B cell (primary cell): ENCODE measurements around the gene MAML2. TPM values are rescaled to one million over a fixed set of nuclear protein-coding genes. Genes with fewer than 3 reads are reported as not detected.

Experiments used
- ATAC-seq: fragments of 200-7000 bp; cut with Tn5 transposase; one replicate; pipeline ENCODE4 v1.10.0; 2021; ENCODE audit warnings: low read depth, mild to moderate bottlenecking, moderate number of reproducible peaks, moderate library complexity
- CTCF ChIA-PET: fragments of 350-600 bp; sonication (Branson Sonifier 250); formaldehyde crosslinking; loops from one replicate; lab custom pipeline; 2021; ENCODE audit warnings: antibody characterized with exemption, inconsistent platforms; lab: Charles Lee
- POLR2A ChIA-PET: fragments of 350-600 bp; sonication (Branson Sonifier 250); formaldehyde crosslinking; loops from one replicate; lab custom pipeline; 2021; ENCODE audit warnings: antibody characterized with exemption; lab: Charles Lee
- DNase-seq: peaks from one replicate; pipeline ENCODE4 v3.0.0; 2013
- H2AFZ ChIP-seq: 2 replicates; pipeline ENCODE4 v1.6.1; 2012; ENCODE audit warnings: mild to moderate bottlenecking, low read depth, low read length; ENCODE audit not compliant: insufficient read depth, poor library complexity, severe bottlenecking
- H3K27ac ChIP-seq, 2 donors: 1 replicate in 1 of 2; 2 replicates in 1 of 2; pipeline ENCODE4 v1.5.1; 2012 to 2013; ENCODE audit warnings: low read length in 2 of 2, mild to moderate bottlenecking in 2 of 2, moderate library complexity in 1 of 2
- H3K27me3 ChIP-seq, 4 experiments: fragments of 200-600 bp in 1 of 4; sonication (generic) in 1 of 4; replicated peaks in 1 of 4; 1 replicate in 2 of 4; 2 replicates in 2 of 4; pipeline versions ENCODE4 v1.6.1 to v1.7.0; 2013 to 2016; ENCODE audit warnings: low read length in 3 of 4, mild to moderate bottlenecking in 2 of 4, mixed read lengths in 1 of 4, moderate library complexity in 1 of 4; ENCODE audit not compliant: insufficient read depth in 4 of 4, control insufficient read depth in 3 of 4; ENCODE audit errors: control extremely low read depth in 1 of 4
- H3K36me3 ChIP-seq, 2 experiments: replicated peaks in 1 of 2; 1 replicate in 1 of 2; 2 replicates in 1 of 2; pipeline versions ENCODE4 v1.6.1 to v1.7.1; 2013; ENCODE audit warnings: low read length in 1 of 2; ENCODE audit not compliant: insufficient read depth in 2 of 2, control insufficient read depth in 1 of 2; ENCODE audit errors: control extremely low read depth in 1 of 2, extremely low read depth in 1 of 2
- H3K4me1 ChIP-seq, 2 donors: fragments of 200-600 bp in 1 of 2; sonication (generic) in 1 of 2; 1 replicate in 1 of 2; 2 replicates in 1 of 2; pipeline versions ENCODE4 v1.5.1 to v1.6.1; 2013 to 2017; ENCODE audit warnings: low read length in 2 of 2; ENCODE audit not compliant: control insufficient read depth in 2 of 2, insufficient read depth in 2 of 2
- H3K4me2 ChIP-seq: replicated peaks from 2 replicates; pipeline ENCODE3; 2012; ENCODE audit warnings: mild to moderate bottlenecking, low read depth, low read length; ENCODE audit not compliant: poor library complexity, severe bottlenecking
- H3K4me3 ChIP-seq, 5 experiments: fragments of 200-600 bp in 1 of 5; sonication (generic) in 1 of 5; 1 replicate in 3 of 5; 2 replicates in 2 of 5; pipeline versions ENCODE4 v1.5.1 to v1.7.0; 2011 to 2016; ENCODE audit warnings: low read length in 4 of 5, mild to moderate bottlenecking in 4 of 5, low read depth in 2 of 5, control low read depth in 1 of 5, moderate library complexity in 1 of 5; ENCODE audit not compliant: insufficient read depth in 1 of 5; ENCODE audit errors: control extremely low read depth in 1 of 5, extremely low read depth in 1 of 5
- H3K79me2 ChIP-seq: fragments of 200-600 bp; sonication (generic); one replicate; pipeline ENCODE4 v1.6.0; 2016; ENCODE audit warnings: low read length; ENCODE audit not compliant: control insufficient read depth, insufficient read depth
- H3K9ac ChIP-seq: fragments of 200-600 bp; sonication (generic); 2 replicates; pipeline ENCODE4 v1.6.1; 2017; ENCODE audit warnings: mild to moderate bottlenecking, low read length, moderate library complexity
- H3K9me3 ChIP-seq, 3 donors: one replicate each; pipeline versions ENCODE4 v1.6.1 to v1.7.1; 2013; ENCODE audit warnings: low read length in 2 of 3; ENCODE audit not compliant: control insufficient read depth in 2 of 3, insufficient read depth in 1 of 3; ENCODE audit errors: control extremely low read depth in 1 of 3
- H4K20me1 ChIP-seq: 2 replicates; pipeline ENCODE4 v1.6.0; 2012; ENCODE audit warnings: mild to moderate bottlenecking, low read length; ENCODE audit not compliant: insufficient read depth, control insufficient read depth, poor library complexity, severe bottlenecking
- H3K27ac Mint-ChIP-seq: one replicate; pipeline ENCODE4 v1.8.0; 2021; ENCODE audit warnings: mixed read lengths
- H3K27me3 Mint-ChIP-seq: one replicate; pipeline ENCODE4 v1.8.0; 2021; ENCODE audit warnings: mixed read lengths
- H3K4me1 Mint-ChIP-seq: one replicate; pipeline ENCODE4 v1.8.0; 2021; ENCODE audit warnings: mixed read lengths
- H3K4me3 Mint-ChIP-seq: one replicate; pipeline ENCODE4 v1.8.0; 2021; ENCODE audit warnings: mixed read lengths
- H3K9me3 Mint-ChIP-seq: one replicate; pipeline ENCODE4 v1.8.0; 2022; ENCODE audit warnings: mixed read lengths; ENCODE audit not compliant: insufficient read depth
- EZH2 ChIP-seq: IDR thresholded peaks from 2 replicates; pipeline ENCODE4 v1.6.1; 2012; ENCODE audit warnings: borderline replicate concordance, low read depth, mild to moderate bottlenecking, moderate library complexity, low read length; ENCODE audit not compliant: insufficient read depth, poor library complexity, severe bottlenecking
- WGBS: methylation state at CpG from one replicate; pipeline ENCODE4 v1.1.5; 2013; ENCODE audit warnings: missing lambda C conversion rate; ENCODE audit not compliant: insufficient coverage; 5-methylcytosine and 5-hydroxymethylcytosine counted together
- intact Hi-C: fragments of 100-400 bp; cut with micrococcal nuclease; formaldehyde crosslinking; loops from one replicate; pipeline ENCODE4 v1.10.0; 2022
- polyA plus RNA-seq: library from polyadenylated mRNA; depleted of rRNA; stranded (reverse); fragments of >200 nt; gene quantifications from 2 replicates; pipeline ENCODE4 v1.2.3, GENCODE V29; 2012
- total RNA-seq, 2 donors: library from RNA; stranded (reverse); fragments of 120-200 nt in 1 of 2; gene quantifications; 1 replicate in 1 of 2; 2 replicates in 1 of 2; pipeline versions ENCODE4 v1.2.3 to v1.2.4, GENCODE V29; 2013 to 2022
- TF ChIP-seq, protein P1 (sequence below): fragments of 200-600 bp; IDR thresholded peaks from one replicate; pipeline ENCODE4 v1.8.0; 2022; ENCODE audit warnings: antibody characterized with exemption, mild to moderate bottlenecking

The MAML2 gene
- total and polyA plus RNA-seq, 2 donors (not counting 1 experiment from before 2014, with no cell fraction given), result 10.7 to 26.4 TPM

GRCh38 chr11:96044311-96044710 lies 298.7 kb downstream of the MAML2 start:
- no peak overlapping the region for H3K27ac ChIP-seq
- H3K9me3 Mint-ChIP-seq, result no peaks in the 10 kb centered on the region
- DNase-seq (no peak), ATAC-seq (no peak)
- no peak for TF ChIP-seq EZH2
- TF ChIP-seq, protein P1, sequence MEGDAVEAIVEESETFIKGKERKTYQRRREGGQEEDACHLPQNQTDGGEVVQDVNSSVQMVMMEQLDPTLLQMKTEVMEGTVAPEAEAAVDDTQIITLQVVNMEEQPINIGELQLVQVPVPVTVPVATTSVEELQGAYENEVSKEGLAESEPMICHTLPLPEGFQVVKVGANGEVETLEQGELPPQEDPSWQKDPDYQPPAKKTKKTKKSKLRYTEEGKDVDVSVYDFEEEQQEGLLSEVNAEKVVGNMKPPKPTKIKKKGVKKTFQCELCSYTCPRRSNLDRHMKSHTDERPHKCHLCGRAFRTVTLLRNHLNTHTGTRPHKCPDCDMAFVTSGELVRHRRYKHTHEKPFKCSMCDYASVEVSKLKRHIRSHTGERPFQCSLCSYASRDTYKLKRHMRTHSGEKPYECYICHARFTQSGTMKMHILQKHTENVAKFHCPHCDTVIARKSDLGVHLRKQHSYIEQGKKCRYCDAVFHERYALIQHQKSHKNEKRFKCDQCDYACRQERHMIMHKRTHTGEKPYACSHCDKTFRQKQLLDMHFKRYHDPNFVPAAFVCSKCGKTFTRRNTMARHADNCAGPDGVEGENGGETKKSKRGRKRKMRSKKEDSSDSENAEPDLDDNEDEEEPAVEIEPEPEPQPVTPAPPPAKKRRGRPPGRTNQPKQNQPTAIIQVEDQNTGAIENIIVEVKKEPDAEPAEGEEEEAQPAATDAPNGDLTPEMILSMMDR, result no peak
- H4K20me1 ChIP-seq, result no peaks in the 10 kb centered on the region
- H3K4me1 ChIP-seq, result no peaks in the 10 kb centered on the region
- H3K4me3 ChIP-seq, result no peak overlapping the region
- CTCF ChIA-PET, result interaction anchor here (0.7 kb wide), 1 partner anchor 11 kb away, joined by 3 read pairs; no protein-coding TSS in a partner anchor
- H2AFZ ChIP-seq, result no peak overlapping the region
- intact Hi-C loops, result no loop called here
- POLR2A ChIA-PET, result interaction anchor here (0.6 kb wide), 1 partner anchor 67 kb away, joined by 3 read pairs; no protein-coding TSS in a partner anchor
- no peak overlapping the region for H3K9ac ChIP-seq
- H3K4me2 ChIP-seq, result no peak overlapping the region
- H3K9me3 ChIP-seq, result no peaks in the 10 kb centered on the region
- H3K4me3 Mint-ChIP-seq, result no peak overlapping the region
- peaks cover 6% of the 10 kb centered on the region for H3K79me2 ChIP-seq
- H3K4me1 Mint-ChIP-seq, result peaks cover 4% of the 10 kb centered on the region
- no peaks in the 10 kb centered on the region for H3K27me3 Mint-ChIP-seq
- no peaks in the 10 kb centered on the region for H3K27me3 ChIP-seq
- H3K36me3 ChIP-seq, result peaks cover 0 to 5% of the 10 kb centered on the region in 2 experiments
- no peak overlapping the region for H3K27ac Mint-ChIP-seq

DNA sequence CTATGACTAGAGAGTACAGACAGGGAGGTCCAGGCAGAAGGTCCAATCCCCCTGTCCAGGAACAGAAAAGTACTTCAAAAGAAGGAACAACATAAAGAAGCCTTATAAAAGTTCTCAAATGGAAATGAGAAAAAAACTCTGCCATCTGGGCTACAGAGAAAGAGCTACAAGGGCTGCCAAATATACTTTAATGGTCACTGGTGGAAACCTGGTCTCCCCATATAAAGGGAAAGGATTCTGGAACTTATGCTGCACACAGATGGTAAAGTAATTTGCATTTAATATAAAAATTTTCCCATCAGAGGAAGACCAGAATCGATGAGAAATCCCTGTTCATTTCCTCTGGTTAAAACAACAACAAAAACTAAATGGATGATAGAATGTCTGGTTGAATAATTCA lies 299.7 kb downstream of the MAML2 start:
- H3K27ac ChIP-seq, result no peak overlapping the region
- Mint-ChIP-seq H3K9me3 (no peaks in the 10 kb centered on the region), H3K4me3 (no peak overlapping the region), H3K27ac (no peak overlapping the region), H3K27me3 (no peaks in the 10 kb centered on the region), H3K4me1 (peaks cover 4% of the 10 kb centered on the region)
- DNase-seq (no peak), ATAC-seq (no peak)
- no peak overlapping the region for H3K9ac ChIP-seq
- TF ChIP-seq EZH2, result no peak
- TF ChIP-seq, protein P1, result no peak
- no peak overlapping the region for H3K4me3 ChIP-seq
- no peaks in the 10 kb centered on the region for H3K9me3 ChIP-seq
- H2AFZ ChIP-seq, result no peak overlapping the region
- POLR2A ChIA-PET, result no interaction called here
- H3K4me2 ChIP-seq, result no peak overlapping the region
- no CpG with 5 or more reads among the region's 1 CpG for WGBS
- CTCF ChIA-PET, result interaction anchor here (1.2 kb wide), 1 partner anchor 299 kb away, joined by 5 read pairs; the partner anchor contains the start of gene MAML2
- no peaks in the 10 kb centered on the region for H4K20me1 ChIP-seq
- H3K36me3 ChIP-seq, result peaks cover 0 to 5% of the 10 kb centered on the region in 2 experiments
- H3K27me3 ChIP-seq, result no peaks in the 10 kb centered on the region
- peaks cover 10% of the 10 kb centered on the region for H3K79me2 ChIP-seq
- intact Hi-C loops, result no loop called here
- H3K4me1 ChIP-seq, result no peaks in the 10 kb centered on the region
